GM12801 (cell line): ENCODE data around the gene RRM2.

Experiments
- CTCF ChIP-seq: IDR thresholded peaks from one replicate; pipeline ENCODE4 v1.5.1; 2011; ENCODE audit warnings: control low read depth; ENCODE audit not compliant: insufficient read length; ENCODE audit errors: extremely low read depth

RRM2 gene

DNA sequence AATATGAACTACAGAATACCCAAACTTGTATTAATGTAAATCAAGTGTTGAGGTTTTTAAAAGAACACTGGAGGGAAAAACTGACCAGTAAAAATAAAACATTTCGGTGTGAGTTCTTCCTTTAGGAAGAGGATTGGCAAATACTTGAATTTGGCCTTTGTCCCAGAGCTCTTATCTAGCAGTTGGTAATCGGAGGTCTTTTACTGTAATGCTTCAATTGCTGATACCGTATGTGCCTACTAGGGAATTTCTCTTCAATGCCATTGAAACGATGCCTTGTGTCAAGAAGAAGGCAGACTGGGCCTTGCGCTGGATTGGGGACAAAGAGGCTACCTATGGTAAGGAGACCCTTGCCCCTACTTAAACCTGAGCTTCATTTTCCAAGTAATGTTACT lies 4.1 kb downstream of the RRM2 start:
- TF ChIP-seq CTCF, result no peak

- no peak for TF ChIP-seq CTCF
Observed at GRCh38 chr2:10128420-10128819, 5.9 kb downstream of the RRM2 start.

DNA sequence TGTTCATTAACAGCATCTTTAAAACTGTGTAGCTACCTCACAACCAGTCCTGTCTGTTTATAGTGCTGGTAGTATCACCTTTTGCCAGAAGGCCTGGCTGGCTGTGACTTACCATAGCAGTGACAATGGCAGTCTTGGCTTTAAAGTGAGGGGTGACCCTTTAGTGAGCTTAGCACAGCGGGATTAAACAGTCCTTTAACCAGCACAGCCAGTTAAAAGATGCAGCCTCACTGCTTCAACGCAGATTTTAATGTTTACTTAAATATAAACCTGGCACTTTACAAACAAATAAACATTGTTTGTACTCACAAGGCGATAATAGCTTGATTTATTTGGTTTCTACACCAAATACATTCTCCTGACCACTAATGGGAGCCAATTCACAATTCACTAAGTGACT lies 7.0 kb downstream of the RRM2 start:
- TF ChIP-seq CTCF, result no peak

- no peak for TF ChIP-seq CTCF
Observed at GRCh38 chr2:10132043-10132575, 9.6 kb downstream of the RRM2 start.

GRCh38 chr2:10132596-10132995 lies 10.1 kb downstream of the RRM2 start:
- no peak for TF ChIP-seq CTCF

GRCh38 chr2:10132996-10133647 lies 10.6 kb downstream of the RRM2 start:
- no peak for TF ChIP-seq CTCF

- no peak for TF ChIP-seq CTCF
Observed at GRCh38 chr2:10135296-10136089, 13.0 kb downstream of the RRM2 start.
